Smooth muscle cell (in vitro differentiated cells): Measurements from ENCODE around the gene PDE4D. TPM values are rescaled to one million over a fixed set of nuclear protein-coding genes. Genes with fewer than 3 reads are reported as not detected.

Source experiments
- DNase-seq: peaks from one replicate; lab custom pipeline; 2025; ENCODE audit not compliant: unreplicated experiment; lab: John Stamatoyannopoulos, UW
- H2AFZ ChIP-seq: fragments of 200-600 bp; sonication (generic); 2 replicates; pipeline ENCODE4 v1.6.0; 2016; ENCODE audit warnings: antibody characterized with exemption, low read depth, mild to moderate bottlenecking
- H3F3A ChIP-seq: fragments of 200-600 bp; sonication (generic); 2 replicates; pipeline ENCODE4 v1.6.0; 2017; ENCODE audit warnings: antibody characterized with exemption, low read depth
- H3K27ac ChIP-seq: fragments of 200-600 bp; sonication (generic); 2 replicates; pipeline ENCODE4 v1.5.1; 2016; ENCODE audit warnings: low read depth, mild to moderate bottlenecking
- H3K27me3 ChIP-seq: fragments of 200-600 bp; sonication (generic); 2 replicates; pipeline ENCODE4 v1.6.1; 2016; ENCODE audit warnings: low read depth, mild to moderate bottlenecking
- H3K36me3 ChIP-seq: fragments of 200-600 bp; sonication (generic); 2 replicates; pipeline ENCODE4 v1.5.1; 2016; ENCODE audit warnings: low read depth
- H3K4me1 ChIP-seq: fragments of 200-600 bp; sonication (generic); 2 replicates; pipeline ENCODE4 v1.5.1; 2016; ENCODE audit warnings: low read depth
- H3K4me2 ChIP-seq: fragments of 200-600 bp; sonication (generic); 2 replicates; pipeline ENCODE4 v1.6.0; 2016; ENCODE audit warnings: mild to moderate bottlenecking
- H3K4me3 ChIP-seq: fragments of 200-600 bp; sonication (generic); 2 replicates; pipeline ENCODE4 v1.5.1; 2016; ENCODE audit warnings: mild to moderate bottlenecking
- H3K79me2 ChIP-seq: fragments of 200-600 bp; sonication (generic); 2 replicates; pipeline ENCODE4 v1.6.0; 2016; ENCODE audit warnings: low read depth, mild to moderate bottlenecking
- H3K9ac ChIP-seq: fragments of 200-600 bp; sonication (generic); 2 replicates; pipeline ENCODE4 v1.6.0; 2016; ENCODE audit warnings: low read depth
- H3K9me3 ChIP-seq: fragments of 200-600 bp; sonication (generic); replicated peaks from 2 replicates; pipeline ENCODE4 v1.5.1; 2016; ENCODE audit warnings: low read depth
- H4K20me1 ChIP-seq: fragments of 200-600 bp; sonication (generic); 2 replicates; pipeline ENCODE4 v1.6.0; 2016; ENCODE audit warnings: low read depth
- CTCF ChIP-seq: fragments of 200-600 bp; sonication (generic); IDR thresholded peaks from 2 replicates; pipeline ENCODE4 v1.5.1; 2017; ENCODE audit warnings: borderline replicate concordance, mild to moderate bottlenecking, antibody characterized with exemption; ENCODE audit not compliant: insufficient read depth, poor library complexity, severe bottlenecking
- WGBS: methylation state at CpG from one replicate; pipeline ENCODE4 v1.1.7; 2016; ENCODE audit warnings: low lambda C conversion rate; 5-methylcytosine and 5-hydroxymethylcytosine counted together
- polyA plus RNA-seq: library from polyadenylated mRNA; unstranded; fragments of >200 nt; fragmentation: Nextera tagmentation; extraction: Ambion mirVana; gene quantifications from 2 replicates; pipeline ENCODE4 v1.2.1, GENCODE V29; 2016
- total RNA-seq: library from RNA; depleted of rRNA; stranded (reverse); fragments of >200 nt; gene quantifications from 2 replicates; pipeline ENCODE4 v1.2.3, GENCODE V29; 2014

Gene PDE4D
- total and polyA plus RNA-seq, 2 experiments from 2014 or later: 16.4 to 61.0 TPM

- Histone ChIP-seq H3K36me3 (no peaks in the 10 kb centered on the region), H3K27me3 (no peaks in the 10 kb centered on the region), H3K79me2 (no peaks in the 10 kb centered on the region), H3K4me1 (no peaks in the 10 kb centered on the region), H3K4me2 (peak overlapping the region; percentile 40), H2AFZ (no peak overlapping the region), H3K4me3 (no peak overlapping the region), H4K20me1 (peaks cover 4% of the 10 kb centered on the region), H3K9me3 (no peaks in the 10 kb centered on the region), H3K27ac (no peak overlapping the region), H3F3A (no peaks in the 10 kb centered on the region), H3K9ac (no peak overlapping the region)
- 12% methylated on average over 7 of the region's 7 CpGs for WGBS
- TF ChIP-seq CTCF: peak; percentile 85
- no peak for DNase-seq
These were observed 525.6 kb downstream of the PDE4D start for GRCh38 chr5:59367791-59368394.

GRCh38 chr5:59366784-59367183 lies 526.7 kb downstream of the PDE4D start:
- Histone ChIP-seq H3K27ac (no peak overlapping the region), H2AFZ (no peak overlapping the region), H3K4me1 (no peaks in the 10 kb centered on the region), H3K9ac (no peak overlapping the region), H3K36me3 (no peaks in the 10 kb centered on the region), H3K9me3 (no peaks in the 10 kb centered on the region), H3K27me3 (no peaks in the 10 kb centered on the region), H3K4me2 (no peak overlapping the region), H3K79me2 (no peaks in the 10 kb centered on the region), H3K4me3 (no peak overlapping the region), H3F3A (no peaks in the 10 kb centered on the region), H4K20me1 (peaks cover 4% of the 10 kb centered on the region)
- DNase-seq: no peak
- WGBS: 76% methylated on average over 4 of the region's 4 CpGs
- TF ChIP-seq CTCF: no peak

GRCh38 chr5:59362438-59362837 lies 531.1 kb downstream of the PDE4D start:
- H3K4me2 ChIP-seq: no peak overlapping the region
- TF ChIP-seq CTCF: no peak
- no peaks in the 10 kb centered on the region for H3K9me3 ChIP-seq
- H3K36me3 ChIP-seq: no peaks in the 10 kb centered on the region
- WGBS: 100% methylated on average over 2 of the region's 2 CpGs
- H3K4me3 ChIP-seq: no peak overlapping the region
- no peaks in the 10 kb centered on the region for H4K20me1 ChIP-seq
- H3K4me1 ChIP-seq: peaks cover 39% of the 10 kb centered on the region
- H3K27ac ChIP-seq: no peak overlapping the region
- H3F3A ChIP-seq: peaks cover 22% of the 10 kb centered on the region
- DNase-seq: no peak
- no peaks in the 10 kb centered on the region for H3K27me3 ChIP-seq
- no peaks in the 10 kb centered on the region for H3K79me2 ChIP-seq
- H2AFZ ChIP-seq: no peak overlapping the region
- H3K9ac ChIP-seq: no peak overlapping the region

- no peaks in the 10 kb centered on the region for H3K27me3 ChIP-seq
- peaks cover 49% of the 10 kb centered on the region for H3K4me1 ChIP-seq
- H2AFZ ChIP-seq: no peak overlapping the region
- WGBS: 100% methylated on average over 1 of the region's 1 CpG
- no peak for TF ChIP-seq CTCF
- no peaks in the 10 kb centered on the region for H4K20me1 ChIP-seq
- H3K4me3 ChIP-seq: no peak overlapping the region
- no peak overlapping the region for H3K4me2 ChIP-seq
- no peak for DNase-seq
- no peak overlapping the region for H3K9ac ChIP-seq
- H3K36me3 ChIP-seq: no peaks in the 10 kb centered on the region
- no peaks in the 10 kb centered on the region for H3K79me2 ChIP-seq
- no peaks in the 10 kb centered on the region for H3K9me3 ChIP-seq
- H3K27ac ChIP-seq: no peak overlapping the region
- H3F3A ChIP-seq: peaks cover 22% of the 10 kb centered on the region
These were observed 532.1 kb downstream of the PDE4D start for GRCh38 chr5:59361454-59361853.
